Kidney (tissue), 14 donors: Measurements from ENCODE around the gene JAKMIP1. TPM values are rescaled to one million over a fixed set of nuclear protein-coding genes. Genes with fewer than 3 reads are reported as not detected.

ENCODE experiments used
- DNase-seq, 5 donors: peaks; one replicate each; pipeline ENCODE4 v3.0.0-alpha.2; 2013 to 2020
- FAIRE-seq: peaks from 2 replicates; lab custom pipeline; 2012; peaks lifted over from hg19 to GRCh38; lab: Jason Lieb, UNC
- H3K27ac ChIP-seq, 2 donors: one replicate each; pipeline ENCODE4 v1.7.0; 2013; ENCODE audit warnings: low read depth in 2 of 2, low read length in 2 of 2, inconsistent platforms in 1 of 2
- H3K27me3 ChIP-seq: one replicate; pipeline ENCODE4 v1.7.1; 2013; ENCODE audit warnings: low read length, inconsistent platforms; ENCODE audit not compliant: control insufficient read depth, insufficient read depth
- H3K36me3 ChIP-seq, 3 donors: one replicate each; pipeline versions ENCODE4 v1.7.0 to v1.7.1; 2013; ENCODE audit warnings: low read length in 3 of 3, control low read depth in 1 of 3, inconsistent platforms in 1 of 3; ENCODE audit not compliant: insufficient read depth in 3 of 3, control insufficient read depth in 2 of 3
- H3K4me1 ChIP-seq, 3 donors: one replicate each; pipeline versions ENCODE4 v1.7.0 to v1.7.1; 2013; ENCODE audit warnings: low read length in 3 of 3, inconsistent platforms in 1 of 3, low read depth in 1 of 3; ENCODE audit not compliant: control insufficient read depth in 2 of 3, insufficient read depth in 2 of 3
- H3K4me3 ChIP-seq, 3 donors: one replicate each; pipeline versions ENCODE4 v1.7.0 to v1.8.1; 2013; ENCODE audit warnings: low read length in 3 of 3, control low read depth in 1 of 3, inconsistent platforms in 1 of 3
- H3K9ac ChIP-seq, 3 donors: one replicate each; pipeline versions ENCODE4 v1.7.0 to v1.7.1; 2013; ENCODE audit warnings: low read length in 3 of 3, control low read depth in 1 of 3, inconsistent platforms in 1 of 3
- H3K9me3 ChIP-seq, 3 donors: one replicate each; pipeline versions ENCODE4 v1.7.0 to v1.7.1; 2013; ENCODE audit warnings: low read length in 3 of 3, control low read depth in 1 of 3, inconsistent platforms in 1 of 3; ENCODE audit not compliant: control insufficient read depth in 2 of 3, insufficient read depth in 1 of 3
- CTCF ChIP-seq: IDR thresholded peaks from 3 replicates; pipeline ENCODE4 v1.5.1; 2012; ENCODE audit warnings: mild to moderate bottlenecking, moderate library complexity, borderline replicate concordance; ENCODE audit not compliant: insufficient read depth; ENCODE audit errors: extremely low read depth
- intact Hi-C: fragments of 100-400 bp; cut with DNase I; formaldehyde crosslinking; loops from one replicate; pipeline ENCODE4 v1.11.1; 2022
- polyA plus RNA-seq: library from polyadenylated mRNA; stranded (reverse); fragments of 350-450 nt; fragmentation: Illumina TruSeq; extraction: RNeasy Lipid Tissue Mini Kit (QIAGEN cat#74804); gene quantifications from one replicate; pipeline ENCODE4 v1.2.3, GENCODE V29; 2014; ENCODE audit warnings: low read depth, low replicate concordance; ENCODE audit not compliant: insufficient read depth
- total RNA-seq: library from RNA; stranded (reverse); fragmentation: NEBNext Ultra II Directional; extraction: Animal tissue kit (Norgen Biotek cat#: 25700); gene quantifications from one replicate; pipeline ENCODE4 v1.2.1, GENCODE V29; 2021
- donor health status: control.
- donor health status: control.
- donor health status: control.
- donor health status: control.
- donor health status: control.
- donor health status: DM: yes; HTN: yes; CAD: no.
- donor health status: Normal renal cell carcinoma (clear cell type).

The JAKMIP1 gene
- total and polyA plus RNA-seq, 2 donors from 2014 or later: 0.69 TPM; not detected in 1

- Histone ChIP-seq H3K27me3 (no peaks in the 10 kb centered on the region), H3K4me3 (no peak overlapping the region), H3K9ac (no peak overlapping the region), H3K36me3 (no peaks in the 10 kb centered on the region), H3K27ac (no peak overlapping the region), H3K4me1 (no peaks in the 10 kb centered on the region), H3K9me3 (no peaks in the 10 kb centered on the region)
- DNase-seq (peak in 3 of 5 donors; percentile 12 to 26 (median 23)), FAIRE-seq (no peak)
- intact Hi-C loops: no loop called here
- no peak for TF ChIP-seq CTCF
These were observed 45.5 kb downstream of the JAKMIP1 start for GRCh38 chr4:6154875-6155274.

- no peaks in the 10 kb centered on the region for H3K27me3 ChIP-seq
- H3K9me3 ChIP-seq: no peaks in the 10 kb centered on the region
- no peak for TF ChIP-seq CTCF
- H3K9ac ChIP-seq: no peak overlapping the region
- H3K36me3 ChIP-seq: no peaks in the 10 kb centered on the region
- H3K27ac ChIP-seq: no peak overlapping the region
- no peak overlapping the region for H3K4me3 ChIP-seq
- intact Hi-C loops: no loop called here
- FAIRE-seq (no peak), DNase-seq (peak in 4 of 5 donors; percentile 50 to 69 (median 54))
- H3K4me1 ChIP-seq: no peaks in the 10 kb centered on the region
These were observed 46.5 kb downstream of the JAKMIP1 start for GRCh38 chr4:6153874-6154273.

GRCh38 chr4:6152869-6153705 is 47.3 kb downstream of the JAKMIP1 start:
- Histone ChIP-seq H3K9me3 (no peaks in the 10 kb centered on the region), H3K27me3 (no peaks in the 10 kb centered on the region), H3K27ac (no peak overlapping the region), H3K4me1 (no peaks in the 10 kb centered on the region), H3K36me3 (no peaks in the 10 kb centered on the region), H3K4me3 (no peak overlapping the region), H3K9ac (no peak overlapping the region)
- TF ChIP-seq CTCF: no peak
- no peak for DNase-seq
- no peak for FAIRE-seq
- intact Hi-C loops: no loop called here
